Measurements from ENCODE around the gene EPHA3.

EPHA3 gene

GRCh38 chr3:89154416-89154815, 47.0 kb downstream of the EPHA3 start:
- DNase-seq = no peak

GRCh38 chr3:89155811-89156210, 48.4 kb downstream of the EPHA3 start:
- DNase-seq = no peak

DNA sequence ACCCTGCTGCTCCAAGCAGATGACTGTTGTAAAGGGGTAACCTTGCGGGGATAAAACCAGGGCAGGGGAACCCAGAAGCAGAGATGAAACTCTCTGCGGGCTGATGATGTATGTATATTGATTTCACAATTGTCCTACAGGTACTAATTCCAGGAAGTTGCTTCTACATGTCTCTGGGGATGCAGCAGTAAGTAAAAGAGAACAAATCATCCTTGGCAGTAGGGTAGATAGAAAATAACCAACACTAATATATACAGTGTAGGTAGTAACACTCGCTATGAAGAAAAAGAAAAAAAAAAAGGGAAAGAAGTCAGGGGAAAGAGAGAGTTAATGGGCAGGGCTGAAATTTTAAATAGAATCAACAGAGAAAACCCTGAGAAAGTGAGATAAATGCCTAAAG, 50.2 kb downstream of the EPHA3 start:
- DNase-seq = no peak

DNA sequence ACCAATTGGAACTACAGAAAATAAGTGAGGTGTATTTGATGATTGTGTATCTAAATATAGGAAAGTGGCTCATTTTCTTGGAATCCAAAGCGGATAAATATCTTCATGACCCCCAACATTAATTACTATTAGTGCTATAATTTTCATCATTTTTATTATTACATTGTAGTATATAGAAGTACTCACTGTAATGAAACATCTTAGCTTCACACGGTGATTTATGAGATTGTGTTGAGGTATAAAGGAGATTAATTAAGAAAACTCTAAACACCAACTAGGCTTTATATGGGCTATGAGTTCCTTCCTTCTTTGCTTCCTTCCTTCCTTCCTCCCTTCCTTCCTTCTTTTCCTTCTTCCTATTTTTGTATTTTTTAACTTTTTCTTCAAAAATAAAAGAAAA, 52.2 kb downstream of the EPHA3 start:
- DNase-seq = no peak

GRCh38 chr3:89164774-89165173, 57.4 kb downstream of the EPHA3 start:
- no peak for DNase-seq

- DNase-seq = no peak
These were observed 58.3 kb downstream of the EPHA3 start for GRCh38 chr3:89165636-89166263.

GRCh38 chr3:89171687-89172545, 64.5 kb downstream of the EPHA3 start:
- DNase-seq = peak; percentile 77

GRCh38 chr3:89173546-89173945, 66.1 kb downstream of the EPHA3 start:
- DNase-seq = no peak

- DNase-seq = peak; percentile 66
These were observed 72.1 kb downstream of the EPHA3 start for GRCh38 chr3:89179355-89180001.

DNA sequence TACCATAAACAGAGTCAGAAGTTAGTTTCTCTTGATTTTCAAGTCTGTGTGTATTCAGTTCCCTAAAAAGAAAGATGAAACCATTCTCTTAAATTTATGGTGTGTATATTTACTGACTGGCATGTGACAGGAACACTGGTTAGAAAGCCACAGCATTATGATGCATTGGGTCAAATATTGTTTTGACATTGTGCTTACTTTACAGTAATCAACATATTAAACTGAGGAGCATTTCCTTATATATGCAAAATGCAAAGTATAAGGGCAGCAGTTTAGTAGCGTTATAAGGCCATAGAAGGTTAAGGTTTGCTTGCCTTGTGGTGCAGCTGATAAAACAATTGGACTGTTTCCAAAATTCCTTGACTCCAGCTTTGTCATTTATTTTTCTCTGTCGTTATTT, 72.9 kb downstream of the EPHA3 start:
- DNase-seq = no peak

DNA sequence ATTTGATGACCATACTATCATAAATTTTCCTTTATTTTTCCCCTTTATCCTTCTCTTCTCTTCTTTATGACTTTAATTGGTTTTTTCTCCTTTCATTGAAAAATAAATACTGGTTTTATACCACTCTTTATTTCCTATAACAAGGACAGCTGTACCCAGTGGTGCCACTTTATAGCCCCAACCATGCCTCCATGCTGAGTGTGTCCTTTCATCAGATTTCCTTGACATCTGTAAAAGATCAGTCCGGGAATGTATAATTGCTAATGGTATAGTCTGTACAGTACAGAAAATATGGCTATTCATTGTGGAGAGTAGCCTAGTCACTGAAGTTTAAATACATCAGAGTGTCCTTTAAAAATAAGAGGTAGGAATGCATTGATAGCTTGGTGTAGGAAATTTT, 74.6 kb downstream of the EPHA3 start:
- no peak for DNase-seq

DNA sequence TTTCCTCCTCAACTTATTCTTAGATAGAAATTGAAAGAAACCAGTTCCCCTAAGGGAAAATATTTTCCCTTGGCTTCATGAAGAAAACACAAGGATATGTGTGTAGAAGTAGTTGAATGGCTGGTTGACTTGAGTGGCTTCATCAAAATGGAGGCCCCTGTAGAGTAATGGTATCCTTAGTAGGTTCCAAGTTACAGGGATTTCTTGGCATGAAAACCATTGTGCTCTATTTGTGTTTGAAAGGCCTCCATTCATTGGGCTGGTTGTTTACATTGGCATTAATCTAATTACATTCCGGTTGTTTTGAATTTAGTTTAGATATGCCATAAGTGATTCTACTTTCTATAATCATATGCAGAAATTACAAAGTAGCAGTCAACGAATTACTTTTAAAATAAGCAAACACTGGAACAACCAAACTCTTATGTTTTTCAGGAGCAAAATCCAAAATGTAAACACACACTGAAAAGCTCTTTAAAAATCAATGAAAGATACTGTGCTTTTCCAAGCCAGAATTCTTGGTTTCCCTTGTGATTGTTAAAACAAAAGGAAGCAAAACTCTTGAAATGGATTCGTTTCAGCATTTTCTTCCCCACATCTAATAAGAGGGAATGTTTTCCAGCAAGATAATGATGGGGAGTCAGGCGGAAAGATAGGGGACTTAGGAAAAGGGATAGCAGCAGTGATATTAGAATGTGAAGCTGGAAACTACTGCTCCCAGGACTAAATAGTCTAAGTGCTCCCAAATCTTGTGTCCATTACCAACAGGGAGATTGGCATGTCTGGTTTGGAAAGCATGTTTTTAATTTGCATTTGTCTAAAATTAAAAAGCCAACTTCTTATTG, 77.0 kb downstream of the EPHA3 start:
- no peak for DNase-seq

DNA sequence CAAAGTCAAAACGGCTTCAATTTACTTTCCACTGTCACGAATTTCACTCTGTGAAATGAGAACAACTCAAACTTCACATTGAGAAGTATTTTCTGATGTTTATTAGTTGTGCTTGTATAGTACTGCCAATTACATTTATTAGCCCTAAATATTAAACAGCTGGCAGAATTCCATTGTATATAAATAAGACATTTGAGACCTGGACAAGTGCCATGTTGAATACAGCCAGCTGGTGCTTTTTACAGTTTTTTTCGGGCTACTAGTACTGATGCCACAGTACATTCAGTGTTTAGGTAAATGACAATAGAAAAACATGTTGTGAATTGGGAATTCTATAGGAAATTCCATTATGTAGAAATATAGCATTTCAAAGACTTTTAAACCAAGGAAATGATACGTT, 79.0 kb downstream of the EPHA3 start:
- DNase-seq = no peak

DNA sequence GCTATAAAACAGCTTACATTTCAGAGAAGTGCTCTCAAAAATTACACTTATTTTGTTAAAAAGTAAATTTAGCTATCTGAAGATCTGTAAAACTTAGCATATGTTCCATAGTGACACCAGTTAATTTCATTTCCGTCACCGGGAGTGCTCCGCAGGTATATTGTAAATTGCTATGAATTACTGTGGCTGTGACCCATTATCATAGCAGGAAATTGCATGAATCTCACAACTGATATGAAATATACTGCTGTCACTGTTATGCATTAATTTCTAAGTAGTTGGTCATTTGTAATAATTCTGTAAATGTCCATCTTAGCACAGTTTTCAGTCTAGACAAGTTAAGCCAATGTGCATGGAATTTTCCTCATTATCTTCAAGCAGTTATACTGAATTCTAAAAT, 91.2 kb downstream of the EPHA3 start:
- DNase-seq = no peak

GRCh38 chr3:89212619-89213018, 105.2 kb downstream of the EPHA3 start:
- DNase-seq = no peak

DNA sequence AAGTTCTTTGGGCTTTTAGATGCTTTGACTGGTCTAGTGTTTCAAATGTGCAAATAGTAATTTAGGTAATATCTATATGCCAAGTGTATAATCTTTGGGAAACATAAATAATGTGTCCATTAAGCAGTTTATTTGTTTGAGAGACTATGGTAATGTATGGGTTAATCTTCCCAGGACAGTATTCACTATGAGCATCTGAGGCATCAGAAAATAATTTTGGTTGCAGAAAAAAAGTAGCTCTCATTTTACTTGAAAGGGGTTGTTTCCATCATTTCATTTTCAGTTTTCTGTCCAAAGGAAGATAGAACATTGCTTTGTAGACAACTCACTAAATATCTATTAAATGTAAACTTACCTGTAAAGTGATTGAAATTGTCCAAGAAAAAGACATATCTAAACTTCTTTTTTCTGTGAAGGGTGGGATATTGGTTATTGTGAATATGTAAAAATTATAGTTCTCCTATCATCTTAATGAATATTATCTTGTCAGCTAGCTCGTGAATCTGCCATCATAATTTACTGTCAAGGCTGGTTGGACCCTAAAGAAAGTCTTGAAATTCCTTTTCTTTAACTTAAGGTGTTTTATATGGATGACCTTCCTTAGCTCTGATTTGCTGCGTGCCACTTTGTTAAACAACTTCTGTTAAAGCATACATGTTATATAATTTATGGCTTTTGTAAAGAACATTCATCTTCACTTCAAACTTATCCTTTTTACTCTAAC, 108.8 kb downstream of the EPHA3 start:
- DNase-seq = no peak

GRCh38 chr3:89217148-89217685, 109.8 kb downstream of the EPHA3 start:
- DNase-seq = peak; percentile 34

DNA sequence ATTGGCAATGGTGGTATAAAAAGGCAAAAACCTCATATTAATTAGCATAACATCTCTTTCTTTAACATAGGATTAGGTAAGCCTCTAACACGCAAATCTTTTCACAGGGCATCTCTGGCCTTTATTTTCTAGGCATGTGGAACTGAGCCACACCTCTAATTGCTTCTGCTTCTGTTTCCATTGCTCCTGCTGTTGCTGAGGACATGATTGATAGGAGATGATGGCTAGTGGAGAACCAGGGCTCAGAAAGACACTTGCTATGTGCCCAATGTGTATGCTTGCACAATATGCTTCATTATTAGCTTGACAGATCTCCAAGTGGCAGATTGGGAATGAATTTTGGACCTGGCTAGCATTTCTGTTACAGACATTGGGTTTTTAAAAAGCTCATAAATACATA, 114.5 kb downstream of the EPHA3 start:
- DNase-seq = peak; percentile 31

GRCh38 chr3:89223188-89223587, 115.8 kb downstream of the EPHA3 start:
- DNase-seq = peak; percentile 48

GRCh38 chr3:89227218-89227617, 119.8 kb downstream of the EPHA3 start:
- DNase-seq = no peak

DNA sequence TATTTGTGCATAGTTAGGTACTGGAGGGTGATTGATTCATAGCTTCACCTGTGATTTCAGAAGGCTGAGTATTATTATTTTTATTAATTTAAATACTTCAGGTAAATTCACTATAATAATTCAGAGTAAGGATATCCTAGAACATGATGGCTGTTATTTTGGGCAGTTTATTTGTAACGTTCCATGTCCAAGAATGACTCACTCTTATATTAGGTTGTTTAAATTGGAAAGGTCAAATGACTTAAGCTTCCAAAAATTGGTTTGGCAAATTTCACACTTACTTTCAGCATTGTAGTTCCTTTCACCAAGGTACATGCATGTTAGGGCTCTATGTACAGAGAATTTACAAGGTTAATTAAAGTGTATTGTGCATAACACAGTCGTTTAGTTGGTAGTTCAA, 120.2 kb downstream of the EPHA3 start:
- DNase-seq = no peak

- no peak for DNase-seq
These were observed 124.7 kb downstream of the EPHA3 start for GRCh38 chr3:89232155-89232554.
